Large intestine (tissue), 3 donors: ENCODE data around the gene IL7R. TPM values are rescaled to one million over a fixed set of nuclear protein-coding genes. Genes with fewer than 3 reads are reported as not detected.

ENCODE experiments used
- DNase-seq, 2 donors: peaks; one replicate each; pipeline versions ENCODE4 v3.0.0 to v3.0.0-alpha.2; 2013
- H3K27ac ChIP-seq: one replicate; pipeline ENCODE4 v1.5.1; 2013; ENCODE audit warnings: low read length
- H3K27me3 ChIP-seq: 2 replicates; pipeline ENCODE4 v1.6.1; 2013; ENCODE audit warnings: low read length; ENCODE audit not compliant: control insufficient read depth, insufficient read depth
- H3K36me3 ChIP-seq: 2 replicates; pipeline ENCODE4 v1.6.1; 2013; ENCODE audit warnings: low read length; ENCODE audit not compliant: control insufficient read depth, insufficient read depth
- H3K4me1 ChIP-seq: one replicate; pipeline ENCODE4 v1.6.1; 2013; ENCODE audit warnings: low read length; ENCODE audit not compliant: control insufficient read depth, insufficient read depth
- H3K4me3 ChIP-seq: one replicate; pipeline ENCODE4 v1.5.1; 2013; ENCODE audit warnings: low read length
- H3K9me3 ChIP-seq: one replicate; pipeline ENCODE4 v1.6.1; 2013; ENCODE audit warnings: mild to moderate bottlenecking, low read depth, low read length, moderate library complexity; ENCODE audit not compliant: control insufficient read depth
- WGBS: methylation state at CpG from one replicate; pipeline ENCODE4 v1.1.5; 2013; ENCODE audit warnings: low lambda C conversion rate; ENCODE audit not compliant: insufficient coverage; 5-methylcytosine and 5-hydroxymethylcytosine counted together
- polyA plus RNA-seq: library from polyadenylated mRNA; unstranded; fragments of 120-200 nt; gene quantifications from one replicate; pipeline ENCODE4 v1.2.1, GENCODE V29; 2013

IL7R gene
- polyA plus RNA-seq, 1 donor = 9.9 TPM

GRCh38 chr5:35903631-35904203 is 47.0 kb downstream of the IL7R start:
- no peak for DNase-seq
- Histone ChIP-seq H3K4me3 (no peak overlapping the region), H3K9me3 (no peaks in the 10 kb centered on the region), H3K4me1 (no peaks in the 10 kb centered on the region), H3K36me3 (no peaks in the 10 kb centered on the region), H3K27ac (no peak overlapping the region), H3K27me3 (no peaks in the 10 kb centered on the region)
- WGBS = 100% methylated on average over 1 of the region's 6 CpGs

DNA sequence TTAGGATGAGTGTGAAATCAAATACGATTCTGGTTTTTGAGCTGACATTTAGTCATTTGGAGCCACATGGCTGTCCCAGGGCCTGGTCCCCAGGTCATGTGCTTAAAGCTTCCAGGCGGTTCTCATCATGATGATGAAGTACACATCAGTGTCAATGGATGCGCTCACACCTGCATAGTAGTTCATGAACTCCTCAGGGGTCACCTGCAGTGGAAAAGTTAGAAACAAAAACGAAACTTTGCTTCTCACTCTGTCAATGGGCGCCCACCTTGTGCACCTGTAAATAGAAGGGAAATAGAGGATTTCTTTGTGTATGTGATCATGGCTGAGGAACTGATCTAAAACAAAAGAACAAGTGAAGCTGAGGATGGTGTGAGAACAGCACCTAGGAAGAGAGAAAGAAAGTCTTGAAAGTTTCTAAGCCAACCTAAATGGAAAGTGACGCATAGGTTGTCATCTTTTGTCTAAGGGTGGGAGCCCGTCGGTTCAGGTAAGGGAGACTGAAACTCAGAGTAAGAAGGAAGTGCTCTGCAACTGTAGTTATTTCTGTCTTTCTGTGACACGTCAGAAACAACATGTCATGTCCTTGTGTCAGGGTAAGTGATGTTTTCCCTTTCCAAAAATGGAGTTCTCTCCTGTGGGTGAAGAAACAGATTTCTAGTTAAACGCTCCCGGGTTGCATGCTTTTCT is 47.9 kb downstream of the IL7R start:
- 100% methylated on average over 1 of the region's 11 CpGs for WGBS
- Histone ChIP-seq H3K4me1 (no peaks in the 10 kb centered on the region), H3K4me3 (no peak overlapping the region), H3K27ac (no peak overlapping the region), H3K36me3 (no peaks in the 10 kb centered on the region), H3K27me3 (no peaks in the 10 kb centered on the region), H3K9me3 (no peaks in the 10 kb centered on the region)
- no peak for DNase-seq

- H3K4me1 ChIP-seq = no peaks in the 10 kb centered on the region
- H3K27me3 ChIP-seq = no peaks in the 10 kb centered on the region
- H3K9me3 ChIP-seq = no peaks in the 10 kb centered on the region
- no peaks in the 10 kb centered on the region for H3K36me3 ChIP-seq
- no peak overlapping the region for H3K27ac ChIP-seq
- no peak overlapping the region for H3K4me3 ChIP-seq
- no peak for DNase-seq
- 17% methylated on average over 1 of the region's 1 CpG for WGBS
Observed at GRCh38 chr5:35908228-35908627, 51.5 kb downstream of the IL7R start.

DNA sequence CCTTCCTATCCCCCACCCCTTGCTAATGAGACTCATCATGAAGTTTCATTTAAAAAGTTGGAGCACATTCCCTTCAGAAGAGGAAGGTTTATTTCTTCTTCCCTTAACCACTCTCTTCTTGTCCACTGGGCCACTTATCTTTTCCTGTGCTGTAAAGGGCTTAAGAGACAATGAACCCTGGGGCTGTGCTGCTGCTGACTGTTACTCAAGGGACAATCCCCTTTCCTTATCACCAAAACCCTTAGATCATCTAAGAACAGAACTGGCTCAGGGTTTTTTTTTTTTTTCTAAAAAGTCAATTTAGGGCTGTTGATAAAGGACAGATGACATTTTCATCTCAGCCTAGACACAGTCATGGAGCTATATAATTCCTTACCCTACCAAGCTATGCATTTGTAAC is 52.1 kb downstream of the IL7R start:
- H3K27me3 ChIP-seq = no peaks in the 10 kb centered on the region
- no peaks in the 10 kb centered on the region for H3K9me3 ChIP-seq
- no peak overlapping the region for H3K4me3 ChIP-seq
- no peak overlapping the region for H3K27ac ChIP-seq
- DNase-seq = peak in 1 of 2 donors; percentile 33
- no peaks in the 10 kb centered on the region for H3K36me3 ChIP-seq
- no peaks in the 10 kb centered on the region for H3K4me1 ChIP-seq

DNA sequence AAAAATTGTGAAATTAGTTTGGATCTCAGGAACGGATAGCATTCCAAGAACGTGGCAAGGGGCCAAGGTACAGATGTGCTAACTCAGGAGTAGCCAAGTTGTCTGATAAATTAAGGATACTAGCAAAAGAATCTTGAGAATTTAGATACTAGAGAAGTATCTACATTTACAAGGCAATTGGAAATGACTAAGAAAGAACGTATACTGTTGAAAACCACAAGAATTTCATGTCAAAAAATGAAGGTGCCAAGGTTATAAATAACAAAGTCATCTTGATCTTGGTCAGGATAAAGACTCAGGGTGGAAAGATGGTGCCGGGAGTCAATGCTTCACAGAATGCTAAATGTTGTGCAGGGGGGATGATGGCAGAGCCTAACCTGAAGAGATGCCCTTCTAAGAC is 62.5 kb downstream of the IL7R start:
- Histone ChIP-seq H3K4me1 (no peaks in the 10 kb centered on the region), H3K27ac (no peak overlapping the region), H3K4me3 (no peak overlapping the region), H3K9me3 (no peaks in the 10 kb centered on the region), H3K27me3 (peaks cover 9% of the 10 kb centered on the region), H3K36me3 (no peaks in the 10 kb centered on the region)
- no peak for DNase-seq
- 93% methylated on average over 3 of the region's 4 CpGs for WGBS

DNA sequence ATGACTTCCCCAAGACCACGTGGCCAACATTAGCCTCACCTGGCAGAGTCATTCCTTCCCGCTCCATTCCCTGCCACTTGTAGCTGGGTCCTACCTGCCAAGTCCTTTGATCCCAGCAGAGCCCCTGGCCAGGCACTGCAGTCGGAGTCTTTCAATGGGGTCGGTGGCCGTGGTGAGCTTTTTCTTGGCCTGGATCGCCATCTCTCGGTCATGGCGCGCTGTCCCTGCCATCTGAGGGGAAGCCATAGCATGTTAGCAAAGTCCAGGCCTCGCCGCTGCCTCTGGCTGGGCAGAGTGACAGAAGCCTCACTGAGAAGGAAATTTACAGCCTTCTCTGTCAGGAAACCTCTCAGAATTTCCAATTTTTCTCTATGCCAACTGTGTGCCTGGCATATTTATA is 64.2 kb downstream of the IL7R start:
- Histone ChIP-seq H3K4me3 (no peak overlapping the region), H3K9me3 (no peaks in the 10 kb centered on the region), H3K27me3 (peaks cover 23% of the 10 kb centered on the region), H3K36me3 (no peaks in the 10 kb centered on the region), H3K4me1 (peaks cover 3% of the 10 kb centered on the region), H3K27ac (no peak overlapping the region)
- 70% methylated on average over 2 of the region's 11 CpGs for WGBS
- DNase-seq = no peak

DNA sequence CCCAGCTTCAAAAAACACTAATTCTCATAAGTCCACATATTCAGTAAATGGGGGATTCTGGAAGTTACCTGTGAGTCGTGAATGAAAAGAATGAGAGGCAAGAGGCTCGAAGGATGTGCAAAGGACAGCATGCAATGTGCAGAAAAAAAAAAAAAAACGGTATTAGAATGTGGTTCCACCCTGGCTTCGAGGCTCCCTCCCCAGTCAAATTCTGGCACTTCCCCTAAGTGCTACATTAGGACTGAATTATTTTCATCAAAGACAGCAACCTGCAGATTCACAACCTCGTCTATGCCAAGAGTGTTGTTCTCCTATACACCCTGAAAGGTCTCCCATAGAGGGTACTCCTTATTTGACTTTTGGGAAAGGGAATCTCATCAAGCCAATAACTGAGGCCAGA is 65.2 kb downstream of the IL7R start:
- no peak for DNase-seq
- peaks cover 29% of the 10 kb centered on the region for H3K27me3 ChIP-seq
- no peak overlapping the region for H3K27ac ChIP-seq
- H3K4me3 ChIP-seq = no peak overlapping the region
- H3K4me1 ChIP-seq = peaks cover 3% of the 10 kb centered on the region
- no peaks in the 10 kb centered on the region for H3K9me3 ChIP-seq
- no peaks in the 10 kb centered on the region for H3K36me3 ChIP-seq
- no CpG with 5 or more reads among the region's 5 CpGs for WGBS

DNA sequence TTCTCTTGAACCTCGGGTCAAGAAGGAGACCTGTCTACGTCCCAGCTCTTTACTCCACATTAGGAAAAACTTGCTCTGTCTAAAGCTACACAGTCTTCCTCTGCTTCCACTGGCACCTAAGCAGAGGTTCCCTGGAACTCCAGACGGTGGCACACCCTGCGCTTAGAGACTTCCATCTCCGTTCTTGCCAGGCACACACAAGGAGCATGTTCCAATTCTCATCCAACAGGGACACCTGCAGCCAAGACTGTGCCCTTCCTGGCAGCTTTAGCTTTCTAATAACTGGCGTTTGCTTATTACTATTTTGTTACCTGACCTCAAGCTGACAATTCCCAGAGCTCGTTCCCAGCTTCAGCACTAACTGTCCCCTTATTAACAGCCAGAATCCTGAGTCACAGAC is 65.8 kb downstream of the IL7R start:
- no peak for DNase-seq
- Histone ChIP-seq H3K9me3 (no peaks in the 10 kb centered on the region), H3K27me3 (peaks cover 30% of the 10 kb centered on the region), H3K36me3 (no peaks in the 10 kb centered on the region), H3K4me3 (no peak overlapping the region), H3K4me1 (peaks cover 3% of the 10 kb centered on the region), H3K27ac (no peak overlapping the region)
- WGBS = 83% methylated on average over 2 of the region's 7 CpGs

DNA sequence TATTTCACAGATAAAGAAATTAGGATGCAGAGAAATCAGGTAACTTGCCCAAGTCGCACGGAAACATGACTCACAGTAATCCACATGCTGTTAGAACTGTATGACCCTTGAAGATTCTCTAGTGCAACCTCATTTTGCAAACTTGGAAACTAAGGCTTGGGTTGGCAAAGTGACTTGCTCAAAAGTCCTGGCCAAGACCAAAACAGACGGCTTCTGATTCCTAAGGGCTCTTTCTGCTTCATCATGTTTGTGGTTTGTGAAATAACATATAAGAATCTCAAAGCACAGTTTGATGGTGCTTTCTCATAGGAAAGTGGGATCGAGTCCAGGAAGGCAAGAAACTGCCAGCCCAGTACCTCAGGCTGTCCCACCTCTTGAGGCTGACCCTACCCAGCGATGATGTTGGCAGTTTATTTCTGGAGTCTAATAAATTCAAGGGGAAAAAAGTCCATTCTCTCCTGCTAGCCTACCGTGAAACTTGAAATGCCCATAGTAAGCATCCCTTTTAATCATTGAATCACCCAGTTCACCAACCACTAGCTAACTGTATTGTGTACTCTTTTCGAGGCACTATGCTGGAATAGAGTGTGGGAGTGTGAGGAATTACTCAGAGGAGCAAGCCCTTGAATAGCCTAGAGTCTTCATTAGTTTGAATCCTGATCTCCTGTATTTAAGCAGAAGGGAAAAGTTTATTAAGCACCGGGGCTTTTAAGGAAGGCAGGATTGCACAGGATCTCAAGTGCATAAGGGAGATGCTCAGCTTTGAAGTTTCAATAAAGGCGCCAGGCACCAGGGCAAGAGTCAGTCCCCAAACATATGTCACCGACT is 67.6 kb downstream of the IL7R start:
- no peak overlapping the region for H3K27ac ChIP-seq
- no peak for DNase-seq
- WGBS = no CpG with 5 or more reads among the region's 10 CpGs

DNA sequence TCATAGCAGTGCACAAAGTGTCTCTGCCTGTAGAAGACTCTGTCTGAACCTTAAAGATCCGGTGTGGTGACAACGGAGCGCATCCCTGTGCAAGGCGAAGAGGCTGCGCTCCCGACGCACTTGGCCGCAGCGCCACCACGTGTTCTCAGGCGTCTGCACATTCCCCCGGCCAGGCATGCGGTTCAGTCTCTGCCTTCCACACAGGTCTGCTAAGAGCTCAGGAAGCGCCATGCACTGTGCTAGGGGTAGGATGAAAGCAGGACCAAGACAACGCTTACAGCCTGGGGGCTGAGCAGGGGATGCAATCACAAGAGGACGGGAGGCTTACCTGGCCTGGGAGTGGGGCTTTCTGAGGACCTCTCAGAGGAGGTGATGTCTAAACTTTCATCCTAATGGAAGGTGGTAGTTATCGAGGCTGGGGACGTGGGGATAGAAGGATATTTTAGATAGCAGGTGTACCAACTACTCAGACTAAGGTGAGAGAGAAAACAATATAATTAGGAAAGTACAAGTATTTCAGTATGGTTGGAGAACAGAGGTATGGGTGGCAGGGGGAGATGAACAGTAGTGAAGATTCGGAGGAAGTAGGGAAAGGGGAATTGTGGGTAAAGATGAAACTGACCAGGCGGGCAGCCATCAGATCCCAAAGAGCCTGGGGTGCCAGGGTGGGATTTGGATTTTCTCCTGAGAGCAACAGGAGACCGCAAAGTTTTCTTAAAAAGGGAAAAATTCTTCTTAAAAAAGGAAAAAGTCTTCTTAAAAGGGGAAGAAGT is 68.4 kb downstream of the IL7R start:
- H3K9me3 ChIP-seq = no peaks in the 10 kb centered on the region
- peak; percentile 43 to 54 for DNase-seq
- no peaks in the 10 kb centered on the region for H3K36me3 ChIP-seq
- H3K27ac ChIP-seq = no peak overlapping the region
- no peak overlapping the region for H3K4me3 ChIP-seq
- peaks cover 30% of the 10 kb centered on the region for H3K27me3 ChIP-seq
- H3K4me1 ChIP-seq = peaks cover 3% of the 10 kb centered on the region
- WGBS = 64% methylated on average over 4 of the region's 21 CpGs

More for the DNA sequence above, 67.6 kb downstream of the IL7R start:
- Histone ChIP-seq H3K9me3 (no peaks in the 10 kb centered on the region), H3K36me3 (no peaks in the 10 kb centered on the region), H3K27me3 (peaks cover 30% of the 10 kb centered on the region), H3K4me1 (peaks cover 3% of the 10 kb centered on the region), H3K4me3 (no peak overlapping the region)
